Measurements from ENCODE around the gene HNRNPD.
"Not testable (repeated sequence)": the region's sequence is repeated elsewhere in the genome, so short reads cannot be mapped to it uniquely, and the experiment has no call there.

Gene HNRNPD

GRCh38 chr4:82390061-82390460 is 16.3 kb upstream of the HNRNPD start:
- H3K4me1 ChIP-seq (ENCODE audit: insufficient read depth, low read length); H3K4me3 ChIP-seq (ENCODE audit: low read length): not testable (repeated sequence)

GRCh38 chr4:82388405-82388804 is 14.6 kb upstream of the HNRNPD start:
- H3K4me3 ChIP-seq (ENCODE audit: low read length) = no peak overlapping the region
- peaks cover 4% of the 10 kb centered on the region for H3K9me3 ChIP-seq (ENCODE audit: low read length)
- no peaks in the 10 kb centered on the region for H3K27me3 ChIP-seq (ENCODE audit: insufficient read depth, low read length)
- H2AFZ ChIP-seq (ENCODE audit: low read depth, low read length) = no peak overlapping the region
- no peaks in the 10 kb centered on the region for H3K36me3 ChIP-seq (ENCODE audit: insufficient read depth, low read length)
- H3K4me1 ChIP-seq (ENCODE audit: insufficient read depth, low read length) = peaks cover 3% of the 10 kb centered on the region

More at GRCh38 chr4:82390061-82390460, 16.3 kb upstream of the HNRNPD start:
- H3K9me3 ChIP-seq (ENCODE audit: low read length); H3K27me3 ChIP-seq (ENCODE audit: insufficient read depth, low read length); H2AFZ ChIP-seq (ENCODE audit: low read depth, low read length); H3K36me3 ChIP-seq (ENCODE audit: insufficient read depth, low read length): not testable (repeated sequence)

DNA sequence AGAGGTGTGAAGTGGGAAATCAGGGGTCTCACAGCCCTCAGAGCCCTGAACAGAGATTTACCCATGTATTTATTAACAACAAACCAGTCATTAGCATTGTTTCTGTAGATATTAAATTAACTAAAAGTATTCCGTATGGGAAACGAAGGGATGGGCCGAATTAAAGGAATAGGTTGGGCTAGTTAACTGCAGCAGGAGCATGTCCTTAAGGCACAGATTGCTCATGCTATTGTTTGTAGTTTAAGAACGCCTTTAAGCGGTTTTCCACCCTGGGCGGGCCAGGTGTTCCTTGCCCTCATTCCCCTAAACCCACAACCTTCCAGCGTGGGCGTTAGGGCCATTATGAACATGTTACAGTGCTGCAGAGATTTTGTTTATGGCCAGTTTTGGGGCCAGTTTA is 12.5 kb upstream of the HNRNPD start:
- H3K4me3 ChIP-seq (ENCODE audit: low read length); H3K27me3 ChIP-seq (ENCODE audit: insufficient read depth, low read length); H3K4me1 ChIP-seq (ENCODE audit: insufficient read depth, low read length); H3K36me3 ChIP-seq (ENCODE audit: insufficient read depth, low read length); H2AFZ ChIP-seq (ENCODE audit: low read depth, low read length); H3K9me3 ChIP-seq (ENCODE audit: low read length): not testable (repeated sequence)

GRCh38 chr4:82382751-82383150 is 9.0 kb upstream of the HNRNPD start:
- Histone ChIP-seq H3K4me3 (ENCODE audit: low read length) (no peak overlapping the region), H3K27me3 (ENCODE audit: insufficient read depth, low read length) (no peaks in the 10 kb centered on the region), H3K9me3 (ENCODE audit: low read length) (peaks cover 10% of the 10 kb centered on the region), H3K4me1 (ENCODE audit: insufficient read depth, low read length) (no peaks in the 10 kb centered on the region), H3K36me3 (ENCODE audit: insufficient read depth, low read length) (peaks cover 2% of the 10 kb centered on the region), H2AFZ (ENCODE audit: low read depth, low read length) (no peak overlapping the region)

DNA sequence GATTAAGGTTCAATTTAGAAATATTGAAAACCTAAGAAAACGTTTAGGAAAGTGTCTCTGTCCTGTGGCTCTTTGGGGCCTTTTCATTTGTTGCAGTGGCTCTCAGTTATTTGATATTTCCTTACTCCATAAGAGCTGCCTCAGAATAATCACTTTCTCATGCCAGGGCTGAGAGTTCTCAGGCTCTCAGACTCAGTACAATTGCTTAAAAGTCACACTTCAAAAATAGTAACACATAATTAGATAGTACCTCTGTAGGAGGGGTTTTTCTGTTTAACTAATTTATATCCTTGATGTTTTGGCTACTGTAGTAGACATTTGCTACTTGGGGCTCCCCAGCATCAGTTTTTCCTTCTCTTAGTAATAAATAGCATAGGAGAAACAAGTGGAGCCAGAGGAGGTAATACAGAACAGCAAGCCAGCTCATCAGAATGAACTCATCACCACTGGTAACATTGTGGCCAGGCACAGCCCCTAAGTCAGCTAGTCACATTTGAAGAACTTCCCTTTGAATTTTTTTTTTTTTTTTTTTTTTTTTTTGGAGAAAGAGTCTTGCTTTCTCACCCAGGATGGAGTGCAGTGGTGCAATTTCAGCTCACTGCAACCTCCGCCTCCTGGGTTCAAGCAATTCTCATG is 8.0 kb upstream of the HNRNPD start:
- H3K36me3 ChIP-seq (ENCODE audit: insufficient read depth, low read length) = peaks cover 2% of the 10 kb centered on the region

GRCh38 chr4:82381235-82381634 is 7.4 kb upstream of the HNRNPD start:
- Histone ChIP-seq H3K9me3 (ENCODE audit: low read length) (peaks cover 10% of the 10 kb centered on the region), H3K36me3 (ENCODE audit: insufficient read depth, low read length) (peaks cover 2% of the 10 kb centered on the region), H3K4me3 (ENCODE audit: low read length) (no peak overlapping the region), H2AFZ (ENCODE audit: low read depth, low read length) (no peak overlapping the region), H3K4me1 (ENCODE audit: insufficient read depth, low read length) (no peaks in the 10 kb centered on the region), H3K27me3 (ENCODE audit: insufficient read depth, low read length) (no peaks in the 10 kb centered on the region)

More for the DNA sequence above, 8.0 kb upstream of the HNRNPD start:
- Histone ChIP-seq H2AFZ (ENCODE audit: low read depth, low read length) (no peak overlapping the region), H3K4me1 (ENCODE audit: insufficient read depth, low read length) (no peaks in the 10 kb centered on the region), H3K4me3 (ENCODE audit: low read length) (no peak overlapping the region), H3K27me3 (ENCODE audit: insufficient read depth, low read length) (no peaks in the 10 kb centered on the region), H3K9me3 (ENCODE audit: low read length) (peaks cover 10% of the 10 kb centered on the region)

DNA sequence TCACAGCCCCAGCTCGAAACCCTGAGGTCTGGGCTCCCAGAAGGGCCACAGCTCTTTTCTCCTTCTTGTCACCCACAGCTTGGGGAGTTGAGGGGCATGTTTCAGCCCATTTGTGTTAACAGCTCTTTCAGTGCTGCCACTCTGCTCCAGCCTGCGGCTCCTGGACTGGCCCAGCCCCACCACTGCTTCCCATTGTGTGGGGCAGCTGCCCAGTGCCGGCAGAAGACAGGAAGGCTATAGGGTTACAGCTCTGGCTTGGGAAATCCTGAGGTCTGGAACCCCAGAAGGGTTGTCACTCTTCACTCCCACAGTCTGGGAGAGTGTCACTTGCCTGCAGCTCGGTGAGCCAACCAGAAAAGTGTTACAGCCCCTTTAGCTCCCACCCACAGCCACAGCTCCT is 7.0 kb upstream of the HNRNPD start:
- H3K4me3 ChIP-seq (ENCODE audit: low read length) = no peak overlapping the region
- H3K4me1 ChIP-seq (ENCODE audit: insufficient read depth, low read length) = no peaks in the 10 kb centered on the region
- no peaks in the 10 kb centered on the region for H3K27me3 ChIP-seq (ENCODE audit: insufficient read depth, low read length)
- peaks cover 10% of the 10 kb centered on the region for H3K9me3 ChIP-seq (ENCODE audit: low read length)
- peaks cover 2% of the 10 kb centered on the region for H3K36me3 ChIP-seq (ENCODE audit: insufficient read depth, low read length)
- H2AFZ ChIP-seq (ENCODE audit: low read depth, low read length) = no peak overlapping the region

DNA sequence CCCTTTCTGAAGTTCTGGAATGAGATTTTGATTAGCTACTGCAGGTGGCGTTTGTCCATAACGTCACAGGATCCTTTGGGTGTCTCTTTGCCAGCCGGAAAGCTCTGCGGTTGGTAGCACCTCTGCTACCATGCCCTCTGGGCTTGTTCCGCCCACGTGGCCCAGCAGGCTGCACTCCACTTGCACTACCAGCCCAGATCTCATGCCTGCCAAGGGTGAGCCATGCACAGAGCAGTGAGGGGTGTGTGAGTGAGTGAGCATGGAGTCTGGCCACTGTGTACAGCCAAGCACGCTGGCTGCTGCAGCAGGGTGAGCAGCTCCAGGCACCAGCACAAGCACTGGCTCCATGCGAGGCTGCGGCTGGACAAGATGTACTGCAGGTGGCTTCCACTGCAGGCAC is 6.6 kb upstream of the HNRNPD start:
- Histone ChIP-seq H2AFZ (ENCODE audit: low read depth, low read length) (no peak overlapping the region), H3K4me1 (ENCODE audit: insufficient read depth, low read length) (no peaks in the 10 kb centered on the region), H3K36me3 (ENCODE audit: insufficient read depth, low read length) (peaks cover 2% of the 10 kb centered on the region), H3K4me3 (ENCODE audit: low read length) (no peak overlapping the region), H3K9me3 (ENCODE audit: low read length) (peaks cover 10% of the 10 kb centered on the region), H3K27me3 (ENCODE audit: insufficient read depth, low read length) (no peaks in the 10 kb centered on the region)

DNA sequence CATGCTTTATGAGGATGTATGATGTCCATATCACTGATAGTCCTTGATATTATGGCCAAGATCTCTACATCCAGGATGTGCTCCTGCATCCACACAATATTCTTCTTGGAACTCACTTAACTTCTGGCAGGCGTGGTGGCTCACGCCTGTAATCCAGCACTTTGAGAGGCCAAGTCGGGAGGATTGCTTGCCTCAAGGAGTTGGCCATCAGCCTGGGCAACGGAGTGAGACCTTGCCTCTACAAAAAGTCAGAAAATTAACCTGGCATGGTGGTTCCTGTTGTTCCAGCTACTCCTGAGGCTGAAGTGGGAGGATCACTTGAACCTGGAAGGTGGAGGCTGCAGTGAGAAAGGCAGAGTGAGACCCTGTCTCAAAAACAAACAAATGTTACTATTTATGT is 2.3 kb upstream of the HNRNPD start:
- peak overlapping the region; percentile 83 for H3K4me3 ChIP-seq (ENCODE audit: low read length)
- peaks cover 17% of the 10 kb centered on the region for H3K36me3 ChIP-seq (ENCODE audit: insufficient read depth, low read length)
- H3K9me3 ChIP-seq (ENCODE audit: low read length) = peaks cover 3% of the 10 kb centered on the region
- H3K4me1 ChIP-seq (ENCODE audit: insufficient read depth, low read length) = peaks cover 7% of the 10 kb centered on the region
- no peak overlapping the region for H2AFZ ChIP-seq (ENCODE audit: low read depth, low read length)
- no peaks in the 10 kb centered on the region for H3K27me3 ChIP-seq (ENCODE audit: insufficient read depth, low read length)

- Histone ChIP-seq H3K27me3 (ENCODE audit: insufficient read depth, low read length) (no peaks in the 10 kb centered on the region), H3K4me3 (ENCODE audit: low read length) (peak overlapping the region; percentile 83), H2AFZ (ENCODE audit: low read depth, low read length) (peak overlapping the region; percentile 83), H3K9me3 (ENCODE audit: low read length) (no peaks in the 10 kb centered on the region), H3K4me1 (ENCODE audit: insufficient read depth, low read length) (peaks cover 33% of the 10 kb centered on the region), H3K36me3 (ENCODE audit: insufficient read depth, low read length) (peaks cover 38% of the 10 kb centered on the region)
Measured at GRCh38 chr4:82373486-82373815, 340 bp downstream of the HNRNPD start.

DNA sequence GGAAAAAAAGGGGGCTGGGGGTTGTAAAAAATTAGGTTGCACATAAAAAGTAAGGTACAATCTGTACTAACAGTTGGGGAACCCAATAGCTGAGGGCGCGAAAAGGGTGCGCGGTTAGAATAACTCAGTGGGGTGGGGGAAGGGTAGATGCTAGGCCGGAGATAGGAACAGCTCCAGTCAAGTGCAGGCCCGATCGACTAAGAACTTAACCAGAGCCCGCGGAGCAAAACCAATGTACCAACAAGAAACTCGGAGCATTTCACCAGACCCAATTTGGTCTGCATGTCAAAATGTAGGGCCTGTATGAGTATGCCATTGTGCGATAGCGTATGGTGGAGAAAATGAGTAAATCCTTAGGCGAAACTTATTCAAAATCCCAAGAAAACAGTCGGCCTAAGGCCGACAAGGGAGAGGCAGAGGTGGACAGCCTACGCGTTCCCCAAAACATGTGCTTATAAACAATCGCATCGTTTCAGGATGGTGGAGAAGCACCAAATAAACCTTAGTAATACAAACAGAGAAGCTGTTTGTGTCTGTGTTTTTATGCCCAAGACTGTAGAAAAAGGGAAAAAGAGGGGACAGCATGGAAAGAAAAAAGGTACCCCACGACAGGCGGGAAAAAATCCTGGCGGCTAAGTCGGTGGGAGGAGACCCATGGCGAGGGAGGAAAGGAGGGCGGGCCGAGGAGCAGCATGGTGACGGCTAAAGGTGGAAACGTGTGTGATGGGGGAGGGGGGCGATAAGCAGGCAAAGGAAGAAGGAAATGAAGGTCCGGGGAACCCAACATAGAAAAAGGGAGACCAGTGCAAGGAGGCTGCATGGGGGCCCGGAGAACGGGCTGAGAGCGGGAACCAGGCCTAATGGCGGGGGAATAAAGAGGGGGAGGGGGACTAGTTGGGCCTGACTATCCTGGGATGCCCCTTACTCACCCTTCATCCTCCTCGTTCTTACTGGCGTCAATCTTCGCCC is 990 bp downstream of the HNRNPD start:
- H3K4me3 ChIP-seq (ENCODE audit: low read length) = peak overlapping the region; percentile 83
- H3K27me3 ChIP-seq (ENCODE audit: insufficient read depth, low read length) = no peaks in the 10 kb centered on the region
- H3K9me3 ChIP-seq (ENCODE audit: low read length) = no peaks in the 10 kb centered on the region
- H3K4me1 ChIP-seq (ENCODE audit: insufficient read depth, low read length) = peaks cover 33% of the 10 kb centered on the region
- peaks cover 44% of the 10 kb centered on the region for H3K36me3 ChIP-seq (ENCODE audit: insufficient read depth, low read length)
- H2AFZ ChIP-seq (ENCODE audit: low read depth, low read length) = peak overlapping the region; percentile 83

DNA sequence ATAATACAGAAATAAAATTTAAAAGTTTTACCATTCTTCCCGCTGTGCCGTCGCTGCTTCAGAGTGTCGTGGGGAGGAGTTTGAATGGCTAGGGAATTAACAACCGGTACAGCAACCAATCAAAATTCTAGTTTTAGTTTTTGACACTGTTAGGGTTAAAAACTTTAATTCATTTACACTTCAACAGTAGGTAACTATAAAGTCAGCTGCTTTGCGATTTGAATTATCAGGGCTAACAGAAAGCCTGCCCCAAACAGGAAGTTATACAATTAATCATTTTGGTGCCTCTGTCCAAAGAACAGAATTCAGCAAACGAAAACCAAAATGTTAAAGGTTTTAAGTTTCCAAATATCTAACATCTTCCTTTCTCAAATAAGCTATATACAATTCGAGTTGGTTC is 2.3 kb downstream of the HNRNPD start:
- Histone ChIP-seq H3K9me3 (ENCODE audit: low read length) (no peaks in the 10 kb centered on the region), H3K36me3 (ENCODE audit: insufficient read depth, low read length) (peaks cover 57% of the 10 kb centered on the region), H3K27me3 (ENCODE audit: insufficient read depth, low read length) (no peaks in the 10 kb centered on the region), H2AFZ (ENCODE audit: low read depth, low read length) (no peak overlapping the region), H3K4me1 (ENCODE audit: insufficient read depth, low read length) (peaks cover 33% of the 10 kb centered on the region), H3K4me3 (ENCODE audit: low read length) (peak overlapping the region; percentile 83)

DNA sequence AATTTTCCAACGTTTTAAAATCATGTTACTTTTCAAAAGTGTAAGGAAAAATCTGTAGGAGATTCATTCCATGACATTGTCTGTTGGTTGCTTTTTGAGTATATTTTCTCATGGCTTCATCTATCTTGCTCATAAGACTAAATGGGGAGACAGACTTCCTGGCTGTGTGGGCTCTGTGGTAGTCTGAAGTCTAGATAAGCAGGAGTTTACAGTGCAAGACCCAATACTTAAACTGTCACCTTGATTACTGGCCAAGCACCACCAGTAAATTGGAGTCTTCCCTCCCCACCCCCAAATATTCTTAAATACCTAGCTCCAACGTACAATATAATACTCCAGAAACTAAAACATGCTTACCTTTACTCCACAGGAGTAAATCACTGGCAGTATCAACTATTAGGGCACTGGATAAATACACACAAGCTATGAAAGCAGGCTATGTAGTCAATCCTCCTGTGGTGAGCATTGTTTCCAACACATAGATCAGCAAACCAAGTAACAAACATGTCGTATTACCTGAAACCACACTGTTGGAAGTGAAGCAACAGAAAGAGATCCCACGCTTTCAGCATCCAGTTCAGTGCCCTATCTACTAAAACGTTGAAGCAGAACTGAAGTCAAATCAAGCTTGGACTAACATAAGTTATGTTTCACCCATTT is 6.2 kb downstream of the HNRNPD start:
- Histone ChIP-seq H3K9me3 (ENCODE audit: low read length) (no peaks in the 10 kb centered on the region), H3K4me3 (ENCODE audit: low read length) (no peak overlapping the region), H3K36me3 (ENCODE audit: insufficient read depth, low read length) (peaks cover 81% of the 10 kb centered on the region), H3K4me1 (ENCODE audit: insufficient read depth, low read length) (peaks cover 33% of the 10 kb centered on the region), H3K27me3 (ENCODE audit: insufficient read depth, low read length) (no peaks in the 10 kb centered on the region), H2AFZ (ENCODE audit: low read depth, low read length) (no peak overlapping the region)

Measured in neuron (in vitro differentiated cells).